Mucosa of descending colon (tissue), 3 donors: ENCODE measurements around the gene ALPI. TPM values are rescaled to one million over a fixed set of nuclear protein-coding genes. Genes with fewer than 3 reads are reported as not detected.

ENCODE experiments used
- ATAC-seq: fragments of 200-7000 bp; cut with Tn5 transposase; one replicate; pipeline ENCODE4 v1.9.1; 2020; ENCODE audit warnings: mild to moderate bottlenecking, moderate library complexity
- DNase-seq, 3 donors: peaks; one replicate each; pipeline ENCODE4 v3.0.0-alpha.2; 2020
- H3K36me3 ChIP-seq: fragments of 200-600 bp; one replicate; pipeline ENCODE4 v1.8.0; 2021; ENCODE audit warnings: low read depth, mild to moderate bottlenecking
- H3K4me1 ChIP-seq: fragments of 200-600 bp; one replicate; pipeline ENCODE4 v1.8.0; 2021; ENCODE audit warnings: low read depth, mild to moderate bottlenecking
- H3K4me3 ChIP-seq: fragments of 200-600 bp; one replicate; pipeline ENCODE4 v1.8.0; 2021; ENCODE audit warnings: mild to moderate bottlenecking
- H3K9me3 ChIP-seq: fragments of 200-600 bp; one replicate; pipeline ENCODE4 v1.8.0; 2021; ENCODE audit warnings: mild to moderate bottlenecking
- intact Hi-C, 2 donors: fragments of 100-400 bp; cut with DNase I in 1 of 2; cut with micrococcal nuclease in 1 of 2; formaldehyde crosslinking; loops; one replicate each; pipeline versions ENCODE4 v1.11.0 to v1.11.1; 2022; cut with DNase I, micrococcal nuclease
- total RNA-seq, 3 donors: library from RNA; stranded (reverse); fragmentation: NEBNext Ultra II Directional in 2 of 3; extraction: Animal tissue kit (Norgen Biotek cat#: 25700) in 2 of 3; gene quantifications; one replicate each; pipeline versions ENCODE4 v1.2.1 to v1.2.4, GENCODE V29; 2021 to 2023
- TF ChIP-seq, protein P1 (sequence below): fragments of 200-600 bp; IDR thresholded peaks from one replicate; pipeline ENCODE4 v1.8.0; 2022; ENCODE audit warnings: antibody characterized with exemption, mild to moderate bottlenecking
- donor health status: DM: no; HTN: no; CAD: no; lungs with moderate emphysema.
- donor health status: DM: no; HTN: no; CAD: no.
- donor health status: DM: no; HTN: yes; CAD: no.

Gene ALPI
- total RNA-seq, 3 donors from 2014 or later = 8.5 to 24.6 (median 24.4) TPM

DNA sequence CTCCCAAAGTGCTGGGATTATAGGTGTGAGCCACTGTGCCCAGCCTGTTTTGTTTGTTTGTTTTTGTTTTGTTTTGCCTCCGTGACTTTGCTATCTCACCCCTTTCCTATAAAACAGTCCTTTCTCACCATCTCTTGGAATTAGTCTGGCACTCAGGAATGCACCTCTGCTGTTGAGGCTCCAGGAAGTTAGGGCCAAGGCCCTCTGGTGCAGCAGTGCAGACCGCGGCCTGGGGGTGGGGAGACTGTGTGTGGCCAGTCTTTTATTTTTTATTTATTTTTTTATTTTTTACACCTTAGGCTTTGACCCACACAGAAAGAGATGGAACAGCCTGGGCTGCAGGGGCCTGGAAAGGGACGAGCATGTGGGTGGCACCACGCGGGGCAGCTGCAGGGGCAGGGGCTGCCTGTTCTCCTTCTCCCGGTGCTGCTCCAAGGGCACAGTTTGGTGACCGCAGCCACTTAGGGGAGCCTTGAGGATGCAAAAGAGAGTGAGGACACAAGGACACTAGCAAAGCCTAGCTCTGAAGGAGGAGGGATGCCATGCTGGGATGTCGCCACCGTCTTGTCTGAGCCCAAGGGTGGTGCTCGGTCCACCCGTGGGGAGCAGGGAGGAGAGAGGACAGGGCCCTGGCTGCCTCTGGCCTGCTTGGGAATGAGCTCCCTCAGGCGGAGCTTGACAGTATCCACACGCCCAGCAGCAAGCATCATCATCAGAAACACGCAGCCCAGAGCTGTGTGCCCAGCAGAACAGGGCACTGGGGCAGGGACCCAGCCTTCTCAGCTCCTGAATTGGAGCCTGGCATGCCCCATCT, 19.4 kb upstream of the ALPI start:
- DNase-seq = no peak
- H3K4me1 ChIP-seq = no peaks in the 10 kb centered on the region
- no peaks in the 10 kb centered on the region for H3K9me3 ChIP-seq
- intact Hi-C loops = loop anchor here in 1 of 2 donors (10.0 kb wide), 1 partner anchor 512 kb away; the partner anchor contains the start of gene NPPC
- no peak overlapping the region for H3K4me3 ChIP-seq
- no peak for ATAC-seq
- H3K36me3 ChIP-seq = no peaks in the 10 kb centered on the region
- TF ChIP-seq, protein P1, sequence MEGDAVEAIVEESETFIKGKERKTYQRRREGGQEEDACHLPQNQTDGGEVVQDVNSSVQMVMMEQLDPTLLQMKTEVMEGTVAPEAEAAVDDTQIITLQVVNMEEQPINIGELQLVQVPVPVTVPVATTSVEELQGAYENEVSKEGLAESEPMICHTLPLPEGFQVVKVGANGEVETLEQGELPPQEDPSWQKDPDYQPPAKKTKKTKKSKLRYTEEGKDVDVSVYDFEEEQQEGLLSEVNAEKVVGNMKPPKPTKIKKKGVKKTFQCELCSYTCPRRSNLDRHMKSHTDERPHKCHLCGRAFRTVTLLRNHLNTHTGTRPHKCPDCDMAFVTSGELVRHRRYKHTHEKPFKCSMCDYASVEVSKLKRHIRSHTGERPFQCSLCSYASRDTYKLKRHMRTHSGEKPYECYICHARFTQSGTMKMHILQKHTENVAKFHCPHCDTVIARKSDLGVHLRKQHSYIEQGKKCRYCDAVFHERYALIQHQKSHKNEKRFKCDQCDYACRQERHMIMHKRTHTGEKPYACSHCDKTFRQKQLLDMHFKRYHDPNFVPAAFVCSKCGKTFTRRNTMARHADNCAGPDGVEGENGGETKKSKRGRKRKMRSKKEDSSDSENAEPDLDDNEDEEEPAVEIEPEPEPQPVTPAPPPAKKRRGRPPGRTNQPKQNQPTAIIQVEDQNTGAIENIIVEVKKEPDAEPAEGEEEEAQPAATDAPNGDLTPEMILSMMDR = no peak

DNA sequence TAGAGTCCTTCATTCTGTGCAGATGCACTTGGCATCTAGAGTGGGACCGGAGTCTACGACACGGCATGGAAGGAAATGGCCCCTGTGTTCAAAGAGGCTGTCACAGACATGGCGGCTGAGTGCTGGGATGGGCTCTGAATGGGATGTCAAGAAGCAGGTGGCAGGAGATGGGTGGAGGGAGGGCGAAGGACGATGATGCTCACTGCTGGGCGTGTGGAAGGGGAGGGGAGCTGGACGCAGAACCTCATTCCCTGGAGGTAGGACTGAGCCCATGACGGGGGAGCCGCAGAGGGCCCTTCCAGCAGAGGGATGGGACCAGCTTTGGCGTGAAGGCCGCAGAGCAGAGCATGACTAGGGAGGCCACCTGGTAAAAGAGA, 18.8 kb upstream of the ALPI start:
- intact Hi-C loops = loop anchor here in 1 of 2 donors (10.0 kb wide), 1 partner anchor 512 kb away; the partner anchor contains the start of gene NPPC
- H3K36me3 ChIP-seq = no peaks in the 10 kb centered on the region
- H3K4me3 ChIP-seq = no peak overlapping the region
- DNase-seq (no peak), ATAC-seq (no peak)
- TF ChIP-seq, protein P1 = no peak
- H3K4me1 ChIP-seq = no peaks in the 10 kb centered on the region
- H3K9me3 ChIP-seq = no peaks in the 10 kb centered on the region

GRCh38 chr2:232438091-232438490, 17.9 kb upstream of the ALPI start:
- TF ChIP-seq, protein P1 = no peak
- no peak for DNase-seq
- Histone ChIP-seq H3K4me1 (no peaks in the 10 kb centered on the region), H3K9me3 (no peaks in the 10 kb centered on the region), H3K36me3 (no peaks in the 10 kb centered on the region), H3K4me3 (no peak overlapping the region)
- intact Hi-C loops = loop anchor here in 1 of 2 donors (10.0 kb wide), 1 partner anchor 513 kb away; the partner anchor contains the start of gene NPPC
- no peak for ATAC-seq

DNA sequence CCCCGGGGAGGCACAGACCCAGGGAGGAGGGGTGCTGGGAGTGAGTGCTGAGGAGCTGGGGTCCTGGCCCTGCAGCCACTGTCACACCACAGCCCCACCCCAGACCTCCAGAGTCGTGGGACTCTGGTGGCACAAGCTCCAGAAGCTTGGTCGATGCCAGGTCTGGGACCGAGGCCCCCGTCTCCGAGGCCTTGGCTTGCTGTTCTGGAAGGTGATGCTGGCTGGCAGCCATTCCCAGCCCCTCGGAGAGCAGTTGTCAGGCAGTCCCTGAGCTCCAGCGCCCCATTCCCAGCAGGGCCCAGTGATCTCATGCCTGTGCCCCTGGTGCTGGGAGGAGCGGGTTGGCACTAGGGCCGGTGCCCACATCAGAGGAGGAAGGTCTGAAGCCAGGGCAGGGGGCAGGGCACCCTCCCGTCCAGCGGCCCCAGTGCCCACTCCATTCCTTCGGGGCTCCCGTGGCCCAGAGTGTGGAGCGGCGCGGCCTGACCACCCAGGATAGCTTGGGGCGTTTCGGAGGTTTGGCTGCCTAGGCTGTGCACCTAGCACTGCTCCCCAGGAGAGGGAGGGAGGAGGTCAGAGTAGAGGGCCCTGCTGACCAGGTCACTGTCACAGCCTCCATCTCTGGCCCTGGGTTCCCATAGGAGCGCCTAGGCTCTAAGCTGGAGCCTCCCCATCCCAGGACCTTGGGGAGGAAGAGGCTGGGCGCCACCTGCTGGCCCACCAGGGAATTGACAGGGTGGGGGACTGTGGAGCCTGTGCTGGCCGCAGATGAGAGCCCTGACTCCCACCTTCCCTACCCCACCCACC, 16.8 kb upstream of the ALPI start:
- DNase-seq (peak in 1 of 3 donors; percentile 53), ATAC-seq (peak; percentile 74)
- Histone ChIP-seq H3K4me1 (no peaks in the 10 kb centered on the region), H3K4me3 (no peak overlapping the region), H3K9me3 (no peaks in the 10 kb centered on the region), H3K36me3 (no peaks in the 10 kb centered on the region)
- TF ChIP-seq, protein P1 = peak; percentile 53
- intact Hi-C loops = loop anchor here in 1 of 2 donors (10.0 kb wide), 1 partner anchor 514 kb away; the partner anchor contains the start of gene NPPC

- DNase-seq (no peak), ATAC-seq (peak; percentile 2)
- H3K4me1 ChIP-seq = no peaks in the 10 kb centered on the region
- no peaks in the 10 kb centered on the region for H3K9me3 ChIP-seq
- intact Hi-C loops = loop anchor here (10.0 kb wide), 2 partner anchors 515 to 535 kb away; partner anchors contain the start of gene NPPC (in 1 of the 2)
- TF ChIP-seq, protein P1 = no peak
- H3K4me3 ChIP-seq = no peak overlapping the region
- H3K36me3 ChIP-seq = no peaks in the 10 kb centered on the region
Measured at GRCh38 chr2:232439758-232440135, 16.2 kb upstream of the ALPI start.
